GM23338 (cell line): ENCODE measurements around the gene TMEM178B. TPM values are rescaled to one million over a fixed set of nuclear protein-coding genes. Genes with fewer than 3 reads are reported as not detected.

Experiments used
- CREB1 ChIP-seq: fragments of 250-450 bp; sonication (Bioruptor Pico); IDR thresholded peaks from 2 replicates; pipeline ENCODE4 v1.5.0; 2020; ENCODE audit warnings: low read depth, mild to moderate bottlenecking, moderate library complexity
- ETS1 ChIP-seq: IDR thresholded peaks from 2 replicates; pipeline ENCODE4 v1.6.1; 2016; ENCODE audit warnings: antibody characterized with exemption
- EZH2phosphoT487 ChIP-seq: fragments of 200-600 bp; sonication (generic); IDR thresholded peaks from one replicate; pipeline ENCODE4 v1.8.1; 2018; ENCODE audit warnings: antibody characterized with exemption; ENCODE audit not compliant: unreplicated experiment
- JUNB ChIP-seq: IDR thresholded peaks from one replicate; pipeline ENCODE4 v1.6.1; 2016; ENCODE audit warnings: antibody characterized with exemption; ENCODE audit not compliant: unreplicated experiment
- NANOG ChIP-seq: IDR thresholded peaks from 2 replicates; pipeline ENCODE4 v1.6.1; 2016; ENCODE audit warnings: antibody characterized with exemption, borderline replicate concordance
- POLR2AphosphoS5 ChIP-seq: IDR thresholded peaks from 2 replicates; pipeline ENCODE4 v1.6.1; 2016; ENCODE audit warnings: antibody characterized with exemption, low read depth
- REST ChIP-seq: IDR thresholded peaks from one replicate; pipeline ENCODE4 v1.6.1; 2018; ENCODE audit warnings: antibody characterized with exemption; ENCODE audit not compliant: unreplicated experiment
- STAT1 ChIP-seq: IDR thresholded peaks from one replicate; pipeline ENCODE4 v1.6.1; 2016; ENCODE audit warnings: antibody characterized with exemption; ENCODE audit not compliant: unreplicated experiment
- ZNF331 ChIP-seq: fragments of 250-450 bp; sonication (Bioruptor Pico); IDR thresholded peaks from 2 replicates; pipeline ENCODE4 v1.5.0; 2020; ENCODE audit warnings: low read depth, mild to moderate bottlenecking, moderate library complexity
- ZNF462 ChIP-seq: fragments of 250-450 bp; sonication (Bioruptor Pico); IDR thresholded peaks from 2 replicates; pipeline ENCODE4 v1.5.0; 2020; ENCODE audit warnings: mild to moderate bottlenecking, moderate library complexity
- polyA plus RNA-seq: library from polyadenylated mRNA; unstranded; fragments of >200 nt; fragmentation: Nextera tagmentation; extraction: Ambion mirVana; gene quantifications from 2 replicates; pipeline ENCODE4 v1.2.1, GENCODE V29; 2016
- total RNA-seq: library from RNA; depleted of rRNA; stranded (reverse); fragments of >200 nt; shearing (Covaris generic); gene quantifications from 2 replicates; pipeline ENCODE4 v1.2.3, GENCODE V29; 2014

The TMEM178B gene
- total and polyA plus RNA-seq, 2 experiments from 2014 or later = 4.9 to 15.6 TPM

GRCh38 chr7:141102436-141102835, 28.6 kb downstream of the TMEM178B start (continued):
- no peak for TF ChIP-seq ZNF462 (CRISPR knock-in tag)
- TF ChIP-seq POLR2AphosphoS5 = no peak
- no peak for TF ChIP-seq NANOG
- no peak for TF ChIP-seq JUNB
- no peak for TF ChIP-seq ZNF331 (CRISPR knock-in tag)
- TF ChIP-seq STAT1 = no peak
- no peak for TF ChIP-seq EZH2phosphoT487
- no peak for TF ChIP-seq CREB1 (CRISPR knock-in tag)
- TF ChIP-seq REST = no peak
- TF ChIP-seq ETS1 = no peak
